NT2/D1 (cell line): ENCODE data around the gene MYO9B.

ENCODE experiments used
- DNase-seq: peaks from one replicate; pipeline ENCODE4 v3.0.0-alpha.2; 2011; ENCODE audit warnings: low read depth, low spot score
- H3K27me3 ChIP-seq: 2 replicates; pipeline ENCODE4 v1.6.0; 2011; ENCODE audit warnings: mild to moderate bottlenecking; ENCODE audit not compliant: insufficient read length, insufficient read depth
- H3K36me3 ChIP-seq: 2 replicates; pipeline ENCODE4 v1.6.1; 2011; ENCODE audit warnings: mild to moderate bottlenecking, low read length, mixed read lengths; ENCODE audit not compliant: insufficient read depth, insufficient read length
- H3K4me1 ChIP-seq: 2 replicates; pipeline ENCODE4 v1.5.1; 2011; ENCODE audit not compliant: insufficient read depth, insufficient read length
- H3K4me3 ChIP-seq: 2 replicates; pipeline ENCODE4 v1.5.1; 2011; ENCODE audit warnings: low read depth; ENCODE audit not compliant: insufficient read length
- H3K9ac ChIP-seq: 2 replicates; pipeline ENCODE4 v1.6.0; 2011; ENCODE audit warnings: low read depth; ENCODE audit not compliant: insufficient read length
- H3K9me3 ChIP-seq: 2 replicates; pipeline ENCODE4 v1.5.1; 2011; ENCODE audit warnings: mild to moderate bottlenecking, low read length; ENCODE audit not compliant: insufficient read depth
- SUZ12 ChIP-seq: IDR thresholded peaks from 2 replicates; pipeline ENCODE4 v1.6.1; 2011; ENCODE audit not compliant: insufficient read length, insufficient read depth; ENCODE audit errors: extremely low read depth
- YY1 ChIP-seq: IDR thresholded peaks from 2 replicates; pipeline ENCODE4 v1.6.1; 2011; ENCODE audit not compliant: insufficient read length, insufficient read depth
- ZNF274 ChIP-seq: IDR thresholded peaks from 2 replicates; pipeline ENCODE4 v1.6.1; 2011; ENCODE audit warnings: mild to moderate bottlenecking, low read depth, low read length

MYO9B gene

GRCh38 chr19:17112700-17113099, 37.1 kb downstream of the MYO9B start:
- H3K4me3 ChIP-seq = no peak overlapping the region
- H3K4me1 ChIP-seq = peaks cover 23% of the 10 kb centered on the region
- no peak for DNase-seq
- H3K9ac ChIP-seq = no peak overlapping the region
- H3K9me3 ChIP-seq = no peaks in the 10 kb centered on the region
- TF ChIP-seq YY1 (no peak), ZNF274 (no peak), SUZ12 (no peak)
- H3K36me3 ChIP-seq = peaks cover 65% of the 10 kb centered on the region
- H3K27me3 ChIP-seq = no peaks in the 10 kb centered on the region

GRCh38 chr19:17113127-17113785, 37.7 kb downstream of the MYO9B start:
- H3K36me3 ChIP-seq = peaks cover 65% of the 10 kb centered on the region
- H3K4me1 ChIP-seq = peaks cover 23% of the 10 kb centered on the region
- no peak for DNase-seq
- TF ChIP-seq YY1 (no peak), SUZ12 (no peak), ZNF274 (no peak)
- no peaks in the 10 kb centered on the region for H3K27me3 ChIP-seq
- no peaks in the 10 kb centered on the region for H3K9me3 ChIP-seq
- H3K4me3 ChIP-seq = no peak overlapping the region
- no peak overlapping the region for H3K9ac ChIP-seq

- TF ChIP-seq SUZ12 (no peak), ZNF274 (no peak), YY1 (no peak)
- DNase-seq = no peak
- Histone ChIP-seq H3K27me3 (no peaks in the 10 kb centered on the region), H3K9ac (no peak overlapping the region), H3K4me1 (peaks cover 23% of the 10 kb centered on the region), H3K4me3 (no peak overlapping the region), H3K36me3 (peaks cover 69% of the 10 kb centered on the region), H3K9me3 (no peaks in the 10 kb centered on the region)
Measured at GRCh38 chr19:17114414-17114831, 38.8 kb downstream of the MYO9B start.

GRCh38 chr19:17116996-17117702, 41.6 kb downstream of the MYO9B start:
- peak overlapping the region; percentile 32 for H3K9ac ChIP-seq
- H3K9me3 ChIP-seq = no peaks in the 10 kb centered on the region
- peaks cover 52% of the 10 kb centered on the region for H3K36me3 ChIP-seq
- TF ChIP-seq YY1 = no peak
- no peak for TF ChIP-seq ZNF274
- no peak for TF ChIP-seq SUZ12
- H3K4me3 ChIP-seq = no peak overlapping the region
- no peaks in the 10 kb centered on the region for H3K27me3 ChIP-seq
- H3K4me1 ChIP-seq = peaks cover 22% of the 10 kb centered on the region
- DNase-seq = no peak

- H3K4me3 ChIP-seq = no peak overlapping the region
- peaks cover 45% of the 10 kb centered on the region for H3K36me3 ChIP-seq
- TF ChIP-seq YY1 (no peak), ZNF274 (no peak), SUZ12 (no peak)
- H3K4me1 ChIP-seq = peaks cover 8% of the 10 kb centered on the region
- DNase-seq = no peak
- H3K9me3 ChIP-seq = no peaks in the 10 kb centered on the region
- H3K27me3 ChIP-seq = no peaks in the 10 kb centered on the region
- H3K9ac ChIP-seq = no peak overlapping the region
Measured at GRCh38 chr19:17118957-17119356, 43.4 kb downstream of the MYO9B start.

- peaks cover 27% of the 10 kb centered on the region for H3K36me3 ChIP-seq
- no peaks in the 10 kb centered on the region for H3K27me3 ChIP-seq
- no peaks in the 10 kb centered on the region for H3K9me3 ChIP-seq
- no peak overlapping the region for H3K9ac ChIP-seq
- H3K4me1 ChIP-seq = peaks cover 9% of the 10 kb centered on the region
- DNase-seq = no peak
- TF ChIP-seq ZNF274 = no peak
- TF ChIP-seq YY1 = no peak
- no peak overlapping the region for H3K4me3 ChIP-seq
Measured at GRCh38 chr19:17121736-17122293, 46.2 kb downstream of the MYO9B start.

- Histone ChIP-seq H3K9ac (no peak overlapping the region), H3K9me3 (no peaks in the 10 kb centered on the region)
Measured at GRCh38 chr19:17123041-17123440, 47.5 kb downstream of the MYO9B start.

More at GRCh38 chr19:17123041-17123440, 47.5 kb downstream of the MYO9B start:
- H3K27me3 ChIP-seq = no peaks in the 10 kb centered on the region
- TF ChIP-seq YY1 (no peak), SUZ12 (no peak), ZNF274 (no peak)
- DNase-seq = no peak
- no peak overlapping the region for H3K4me3 ChIP-seq
- peaks cover 23% of the 10 kb centered on the region for H3K36me3 ChIP-seq
- peaks cover 9% of the 10 kb centered on the region for H3K4me1 ChIP-seq
